T47D (cell line): Measurements from ENCODE around the gene CEP97.
A peak's percentile ranks its signal among the peaks of the same experiment; 100 is the strongest.

ENCODE experiments used
- DNase-seq, 2 experiments: peaks; one replicate each; pipeline versions ENCODE4 v3.0.0 to v3.0.0-alpha.2; 2011 to 2012; ENCODE audit warnings: low read depth in 1 of 2, low spot score in 1 of 2
- JUND ChIP-seq: IDR thresholded peaks from 2 replicates; pipeline ENCODE4 v1.6.1; 2012; ENCODE audit warnings: low read depth
- in situ Hi-C: cut with HindIII; loops from 2 replicates; pipeline ENCODE4 v1.10.0; 2016; ENCODE audit warnings: low sequenced_read_pairs, low pct_unique_long_range_greater_than_20kb

Gene CEP97

GRCh38 chr3:101801174-101801573 lies 76.8 kb downstream of the CEP97 start:
- TF ChIP-seq JUND = no peak
- in situ Hi-C loops = no loop called here
- no peak for DNase-seq

- in situ Hi-C loops = no loop called here
- DNase-seq = no peak
- TF ChIP-seq JUND = no peak
These were observed 77.8 kb downstream of the CEP97 start for GRCh38 chr3:101802179-101802578.

- no peak for TF ChIP-seq JUND
- DNase-seq = peak; percentile 33 to 80
- in situ Hi-C loops = no loop called here
These were observed 78.9 kb downstream of the CEP97 start for GRCh38 chr3:101803173-101803782.

- in situ Hi-C loops = no loop called here
- no peak for DNase-seq
- TF ChIP-seq JUND = no peak
These were observed 79.5 kb downstream of the CEP97 start for GRCh38 chr3:101803939-101804338.

- no peak for DNase-seq
- in situ Hi-C loops = no loop called here
- TF ChIP-seq JUND = no peak
These were observed 82.1 kb downstream of the CEP97 start for GRCh38 chr3:101806491-101806890.

- in situ Hi-C loops = no loop called here
- no peak for DNase-seq
- TF ChIP-seq JUND = no peak
These were observed 83.5 kb downstream of the CEP97 start for GRCh38 chr3:101807888-101808287.

- no peak for TF ChIP-seq JUND
- peak in 1 of 2 experiments; percentile 47 for DNase-seq
- in situ Hi-C loops = no loop called here
These were observed 85.0 kb downstream of the CEP97 start for GRCh38 chr3:101809178-101810021.

GRCh38 chr3:101810022-101810418 lies 85.6 kb downstream of the CEP97 start:
- in situ Hi-C loops = no loop called here
- TF ChIP-seq JUND = no peak
- no peak for DNase-seq

GRCh38 chr3:101811875-101812274 lies 87.5 kb downstream of the CEP97 start:
- DNase-seq = no peak
- in situ Hi-C loops = no loop called here
- TF ChIP-seq JUND = no peak

- no peak for DNase-seq
- no peak for TF ChIP-seq JUND
- in situ Hi-C loops = no loop called here
These were observed 88.5 kb downstream of the CEP97 start for GRCh38 chr3:101812895-101813294.

GRCh38 chr3:101813817-101814440 lies 89.5 kb downstream of the CEP97 start:
- DNase-seq = peak in 1 of 2 experiments; percentile 48
- in situ Hi-C loops = no loop called here
- TF ChIP-seq JUND = no peak

GRCh38 chr3:101814835-101815234 lies 90.4 kb downstream of the CEP97 start:
- no peak for TF ChIP-seq JUND
- in situ Hi-C loops = no loop called here
- no peak for DNase-seq
